ENCODE measurements around the gene IGFBP4.

The IGFBP4 gene

DNA sequence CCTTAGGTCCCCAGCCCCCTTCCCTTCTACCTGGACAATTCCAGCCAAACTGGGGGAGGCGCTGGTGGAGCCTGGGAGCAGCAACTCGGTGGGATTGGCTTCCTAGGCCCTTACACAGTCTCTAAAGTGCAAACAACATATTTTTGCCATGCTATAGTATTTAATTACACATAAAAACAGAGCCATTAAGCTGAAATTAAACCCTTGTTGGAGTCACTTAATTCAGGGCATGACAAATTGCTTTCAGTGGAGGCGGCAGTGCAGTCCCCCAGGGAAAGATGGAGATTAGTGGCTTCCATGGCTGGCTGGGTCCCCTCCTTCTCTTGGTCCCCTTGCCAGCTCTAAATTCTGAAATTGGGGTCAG, 17.3 kb downstream of the IGFBP4 start:
- FAIRE-seq (no peak), DNase-seq (ENCODE audit: insufficient read length, low spot score) (no peak)
- no peak for TF ChIP-seq POLR2A (IDR thresholded peaks at IDR 0.05; ENCODE audit: low read depth, low read length)
- TF ChIP-seq TAF1 (IDR thresholded peaks at IDR 0.05; ENCODE audit: low read depth, low read length): no peak

DNA sequence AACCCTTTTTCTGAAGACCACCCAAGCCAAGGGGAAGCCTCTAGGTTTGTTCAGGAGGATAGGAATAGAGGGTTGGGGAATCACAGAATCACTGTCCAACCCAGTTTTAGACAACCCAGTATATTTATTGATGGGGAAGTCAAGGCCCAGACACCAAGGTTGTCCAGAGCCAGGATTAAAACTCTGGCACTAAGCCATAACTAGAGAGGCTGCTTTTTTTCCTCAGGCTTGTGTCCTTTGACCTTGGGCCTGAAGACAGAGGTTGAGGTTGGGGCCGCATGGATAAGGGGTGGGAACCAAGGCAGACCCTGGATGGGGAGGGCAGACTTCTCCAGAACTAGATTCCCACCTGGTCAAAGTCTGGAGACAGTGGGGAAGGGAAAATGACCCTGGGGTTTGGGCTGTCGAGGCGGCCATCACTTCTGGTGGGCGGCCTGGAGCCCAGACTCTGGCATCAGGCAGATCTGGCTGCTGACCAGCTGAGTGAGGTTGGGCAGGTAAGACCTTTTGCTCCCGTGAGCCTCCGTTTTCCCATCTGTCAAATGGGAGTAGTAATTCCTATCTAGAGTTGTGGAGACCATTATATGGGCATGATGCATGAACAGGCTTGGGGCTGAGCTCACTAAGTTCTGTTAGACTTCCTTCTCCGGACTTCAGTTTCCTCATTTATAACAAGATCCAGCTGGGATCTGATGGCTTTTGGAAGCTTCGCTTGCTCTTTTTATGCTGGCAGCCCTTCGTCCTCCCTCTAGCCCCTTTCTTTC, 17.9 kb downstream of the IGFBP4 start:
- DNase-seq (ENCODE audit: insufficient read length, low spot score): no peak
- TF ChIP-seq POU2F2 (IDR thresholded peaks at IDR 0.05; ENCODE audit: low read depth, low read length) (no peak), TAF1 (IDR thresholded peaks at IDR 0.05; ENCODE audit: low read depth, low read length) (no peak), POLR2AphosphoS5 (IDR thresholded peaks at IDR 0.05; ENCODE audit: low read depth, low read length) (no peak)
- no peak for FAIRE-seq

- FAIRE-seq (no peak), DNase-seq (ENCODE audit: insufficient read length, low spot score) (no peak)
- TF ChIP-seq PAX5 (IDR thresholded peaks at IDR 0.05; ENCODE audit: insufficient read depth, low read length, severe bottlenecking) (no peak), POU2F2 (IDR thresholded peaks at IDR 0.05; ENCODE audit: low read depth, low read length) (no peak), POLR2A (IDR thresholded peaks at IDR 0.05; ENCODE audit: low read depth, low read length) (no peak), TAF1 (IDR thresholded peaks at IDR 0.05; ENCODE audit: low read depth, low read length) (no peak), POLR2AphosphoS5 (IDR thresholded peaks at IDR 0.05; ENCODE audit: low read depth, low read length) (no peak), SPI1 (IDR thresholded peaks at IDR 0.05; ENCODE audit: low read depth, low read length) (no peak)
These were observed 18.6 kb downstream of the IGFBP4 start for GRCh38 chr17:40461732-40462342.

GRCh38 chr17:40462343-40463121, 19.3 kb downstream of the IGFBP4 start:
- TF ChIP-seq PAX5 (IDR thresholded peaks at IDR 0.05; ENCODE audit: insufficient read depth, low read length, severe bottlenecking) (no peak), POU2F2 (IDR thresholded peaks at IDR 0.05; ENCODE audit: low read depth, low read length) (no peak), TAF1 (IDR thresholded peaks at IDR 0.05; ENCODE audit: low read depth, low read length) (no peak), POLR2A (IDR thresholded peaks at IDR 0.05; ENCODE audit: low read depth, low read length) (no peak), SPI1 (IDR thresholded peaks at IDR 0.05; ENCODE audit: low read depth, low read length) (no peak), POLR2AphosphoS5 (IDR thresholded peaks at IDR 0.05; ENCODE audit: low read depth, low read length) (no peak)
- DNase-seq (ENCODE audit: insufficient read length, low spot score) (no peak), FAIRE-seq (no peak)

DNA sequence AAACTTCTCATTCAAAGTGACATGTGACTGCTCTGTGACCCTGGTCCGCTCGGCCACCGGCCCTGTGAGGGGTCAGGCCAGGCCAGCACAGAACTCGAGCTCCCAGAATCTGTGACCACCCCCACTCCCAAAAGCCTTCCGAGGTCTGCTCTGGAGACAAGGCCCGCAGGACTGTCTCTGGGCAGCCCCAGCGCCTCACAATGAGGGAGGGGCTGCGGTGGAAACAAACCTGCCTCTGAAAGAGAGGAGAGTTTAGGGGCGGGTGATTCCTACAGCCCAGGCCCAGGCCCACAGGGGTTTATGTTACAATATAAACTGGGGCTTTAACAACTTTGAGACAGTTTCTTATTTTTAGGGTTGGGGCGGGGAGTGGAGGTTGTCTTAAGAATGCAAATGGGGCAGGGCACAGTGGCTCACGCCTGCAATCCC, 19.9 kb downstream of the IGFBP4 start:
- FAIRE-seq (no peak), DNase-seq (ENCODE audit: insufficient read length, low spot score) (no peak)
- TF ChIP-seq PAX5 (IDR thresholded peaks at IDR 0.05; ENCODE audit: insufficient read depth, low read length, severe bottlenecking): no peak
- no peak for TF ChIP-seq TAF1 (IDR thresholded peaks at IDR 0.05; ENCODE audit: low read depth, low read length)
- no peak for TF ChIP-seq POLR2A (IDR thresholded peaks at IDR 0.05; ENCODE audit: low read depth, low read length)
- no peak for TF ChIP-seq POLR2AphosphoS5 (IDR thresholded peaks at IDR 0.05; ENCODE audit: low read depth, low read length)
- TF ChIP-seq POU2F2 (IDR thresholded peaks at IDR 0.05; ENCODE audit: low read depth, low read length): no peak
- TF ChIP-seq SPI1 (IDR thresholded peaks at IDR 0.05; ENCODE audit: low read depth, low read length): no peak

DNA sequence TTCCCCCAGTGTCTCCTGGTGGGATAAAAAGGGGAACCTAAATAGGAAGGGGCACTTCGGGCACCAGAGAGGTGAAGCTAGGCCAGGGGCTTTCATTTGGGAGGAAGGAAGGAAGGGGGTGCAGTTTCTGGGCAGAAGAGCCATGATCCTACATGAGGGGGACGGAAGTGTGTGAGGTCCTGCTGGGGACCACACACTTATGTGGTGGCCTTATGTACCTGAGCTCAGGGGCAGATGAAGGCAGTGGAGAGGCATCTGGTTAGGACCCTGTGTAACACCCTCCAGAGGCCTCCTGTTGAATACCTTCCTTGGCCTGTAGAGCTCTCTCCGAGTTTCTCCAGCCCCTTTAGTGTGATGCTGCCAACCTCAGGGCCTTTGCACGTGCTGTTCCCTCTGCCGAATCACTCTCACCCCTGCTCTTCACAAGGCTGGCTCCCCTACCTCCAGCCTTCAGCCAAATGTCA, 21.2 kb downstream of the IGFBP4 start:
- DNase-seq (ENCODE audit: insufficient read length, low spot score) (no peak), FAIRE-seq (no peak)
- TF ChIP-seq POLR2AphosphoS5 (IDR thresholded peaks at IDR 0.05; ENCODE audit: low read depth, low read length) (no peak), SPI1 (IDR thresholded peaks at IDR 0.05; ENCODE audit: low read depth, low read length) (no peak), POU2F2 (IDR thresholded peaks at IDR 0.05; ENCODE audit: low read depth, low read length) (no peak), POLR2A (IDR thresholded peaks at IDR 0.05; ENCODE audit: low read depth, low read length) (no peak), PAX5 (IDR thresholded peaks at IDR 0.05; ENCODE audit: insufficient read depth, low read length, severe bottlenecking) (no peak), TAF1 (IDR thresholded peaks at IDR 0.05; ENCODE audit: low read depth, low read length) (no peak)

DNA sequence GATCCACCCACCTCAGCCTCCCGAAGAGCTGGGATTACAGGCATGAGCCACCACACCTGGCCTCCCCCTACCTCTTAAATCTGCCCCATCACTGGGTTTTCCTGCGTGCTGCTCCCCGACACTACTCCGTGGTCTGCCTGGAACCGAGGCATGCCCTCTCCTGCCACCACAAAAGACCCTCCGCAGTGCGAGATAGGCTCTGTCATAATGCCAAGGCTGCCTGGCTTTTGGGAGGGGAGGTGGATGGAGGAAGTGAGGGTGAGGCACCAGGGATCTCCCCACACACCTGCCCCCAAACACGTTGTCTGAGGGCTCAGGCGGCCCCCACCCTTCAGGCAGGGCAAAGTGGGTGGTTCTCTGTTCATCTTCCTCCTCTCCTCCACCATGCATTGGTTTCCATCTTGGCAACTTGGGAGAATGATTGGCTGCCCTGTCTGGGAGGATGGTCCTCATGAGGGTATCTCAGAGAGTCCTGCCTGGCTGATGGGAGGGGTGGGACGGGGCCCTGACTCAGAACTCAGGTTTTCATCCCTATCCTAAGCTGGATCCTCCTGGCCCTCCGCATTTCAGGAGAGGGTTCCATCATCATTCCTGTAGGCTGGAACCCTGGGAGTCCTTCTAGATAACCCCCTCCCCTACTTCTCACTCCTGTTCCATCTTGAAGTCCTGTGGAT, 23.2 kb downstream of the IGFBP4 start:
- FAIRE-seq: no peak
- no peak for DNase-seq (ENCODE audit: insufficient read length, low spot score)
- TF ChIP-seq POU2F2 (IDR thresholded peaks at IDR 0.05; ENCODE audit: low read depth, low read length) (no peak), PAX5 (IDR thresholded peaks at IDR 0.05; ENCODE audit: insufficient read depth, low read length, severe bottlenecking) (no peak), SPI1 (IDR thresholded peaks at IDR 0.05; ENCODE audit: low read depth, low read length) (no peak), POLR2AphosphoS5 (IDR thresholded peaks at IDR 0.05; ENCODE audit: low read depth, low read length) (no peak), TAF1 (IDR thresholded peaks at IDR 0.05; ENCODE audit: low read depth, low read length) (no peak), POLR2A (IDR thresholded peaks at IDR 0.05; ENCODE audit: low read depth, low read length) (no peak)

- DNase-seq (ENCODE audit: insufficient read length, low spot score) (no peak), FAIRE-seq (no peak)
- no peak for TF ChIP-seq PAX5 (IDR thresholded peaks at IDR 0.05; ENCODE audit: insufficient read depth, low read length, severe bottlenecking)
- no peak for TF ChIP-seq POU2F2 (IDR thresholded peaks at IDR 0.05; ENCODE audit: low read depth, low read length)
- TF ChIP-seq POLR2A (IDR thresholded peaks at IDR 0.05; ENCODE audit: low read depth, low read length): no peak
- TF ChIP-seq POLR2AphosphoS5 (IDR thresholded peaks at IDR 0.05; ENCODE audit: low read depth, low read length): no peak
- TF ChIP-seq TAF1 (IDR thresholded peaks at IDR 0.05; ENCODE audit: low read depth, low read length): no peak
- TF ChIP-seq SPI1 (IDR thresholded peaks at IDR 0.05; ENCODE audit: low read depth, low read length): no peak
These were observed 24.1 kb downstream of the IGFBP4 start for GRCh38 chr17:40467281-40467867.

- no peak for DNase-seq (ENCODE audit: insufficient read length, low spot score)
- FAIRE-seq: no peak
These were observed 25.3 kb downstream of the IGFBP4 start for GRCh38 chr17:40468560-40468959.

More at GRCh38 chr17:40468560-40468959, 25.3 kb downstream of the IGFBP4 start:
- TF ChIP-seq POLR2A (IDR thresholded peaks at IDR 0.05; ENCODE audit: low read depth, low read length) (no peak), POLR2AphosphoS5 (IDR thresholded peaks at IDR 0.05; ENCODE audit: low read depth, low read length) (no peak), TAF1 (IDR thresholded peaks at IDR 0.05; ENCODE audit: low read depth, low read length) (no peak), SPI1 (IDR thresholded peaks at IDR 0.05; ENCODE audit: low read depth, low read length) (no peak), PAX5 (IDR thresholded peaks at IDR 0.05; ENCODE audit: insufficient read depth, low read length, severe bottlenecking) (no peak), POU2F2 (IDR thresholded peaks at IDR 0.05; ENCODE audit: low read depth, low read length) (no peak)

Data from GM12891 (cell line).